HG03196 (cell line): Measurements from ENCODE around the gene EBP.
A peak's percentile ranks its signal among the peaks of the same experiment; 100 is the strongest.
"Not testable (repeated sequence)": the region's sequence is repeated elsewhere in the genome, so short reads cannot be mapped to it uniquely, and the experiment has no call there.

Source experiments
- ATAC-seq: cut with Tn5 transposase; IDR thresholded peaks from one replicate; pipeline ENCODE4 v1.9.1; 2021; ENCODE audit not compliant: unreplicated experiment

Gene EBP

DNA sequence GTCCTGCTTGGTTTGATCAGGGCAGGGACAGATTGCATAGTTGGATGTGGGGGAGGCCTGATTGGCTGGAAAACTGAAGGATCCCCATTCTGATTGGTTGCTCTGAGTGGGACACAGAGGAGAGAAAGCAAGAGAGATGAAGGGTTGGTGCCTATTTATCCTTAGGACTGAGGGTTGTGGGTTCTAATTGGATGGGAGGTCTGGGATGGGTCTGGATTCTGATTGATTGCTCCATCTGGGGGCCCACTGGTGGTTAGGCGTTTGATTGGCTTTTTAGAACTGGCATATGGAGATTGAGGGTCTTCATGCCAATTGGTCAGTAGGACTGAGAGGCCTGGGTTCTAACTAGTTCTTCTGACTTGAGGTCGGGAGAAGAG, 644 bp upstream of the EBP start:
- no peak for ATAC-seq

DNA sequence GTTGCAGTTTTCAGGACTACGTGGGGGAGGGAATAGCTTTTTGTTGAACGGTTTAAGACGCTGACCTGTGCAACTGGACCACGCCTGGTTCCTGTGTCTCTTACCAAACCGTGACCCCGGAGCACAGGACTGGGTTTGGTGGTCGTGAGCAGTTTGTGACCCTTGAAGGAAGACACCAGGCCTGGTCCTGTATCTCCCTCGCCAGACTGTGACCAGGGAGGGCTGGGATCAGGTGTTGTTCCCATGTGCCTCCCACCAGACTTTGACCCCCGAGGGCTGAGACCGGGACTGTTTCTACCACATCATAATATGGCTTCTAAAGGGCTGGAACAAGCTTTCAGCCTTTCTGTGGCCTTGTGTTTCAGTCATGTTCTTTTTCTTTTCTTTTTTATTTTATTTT, 683 bp downstream of the EBP start:
- ATAC-seq, result no peak

DNA sequence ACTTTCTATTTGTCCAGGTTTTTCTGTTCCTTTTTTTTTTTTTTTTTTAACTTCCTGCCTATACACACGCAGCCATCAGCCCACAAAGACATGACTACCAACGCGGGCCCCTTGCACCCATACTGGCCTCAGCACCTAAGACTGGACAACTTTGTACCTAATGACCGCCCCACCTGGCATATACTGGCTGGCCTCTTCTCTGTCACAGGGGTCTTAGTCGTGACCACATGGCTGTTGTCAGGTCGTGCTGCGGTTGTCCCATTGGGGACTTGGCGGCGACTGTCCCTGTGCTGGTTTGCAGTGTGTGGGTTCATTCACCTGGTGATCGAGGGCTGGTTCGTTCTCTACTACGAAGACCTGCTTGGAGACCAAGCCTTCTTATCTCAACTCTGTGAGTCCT, 2.1 kb downstream of the EBP start:
- no peak for ATAC-seq

DNA sequence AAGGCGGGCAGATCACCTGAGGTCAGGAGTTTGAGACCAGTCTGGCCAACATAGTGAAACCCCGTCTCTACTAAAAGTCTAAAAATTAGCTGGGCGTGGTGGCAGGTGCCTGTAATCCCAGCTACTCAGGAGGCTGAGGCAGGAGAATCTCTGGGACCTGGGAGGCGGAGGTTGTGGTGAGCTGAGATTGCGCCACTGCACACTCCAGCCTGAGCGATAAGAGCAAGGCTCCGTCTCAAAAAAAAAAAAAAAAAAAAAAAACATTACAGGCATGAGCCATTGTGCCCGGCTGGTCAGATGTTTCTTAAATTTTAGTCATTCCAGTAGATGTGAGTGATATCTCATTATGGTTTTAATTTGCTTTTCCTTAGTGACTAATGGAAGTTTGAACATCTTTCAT, 4.2 kb downstream of the EBP start:
- not testable (repeated sequence) for ATAC-seq

DNA sequence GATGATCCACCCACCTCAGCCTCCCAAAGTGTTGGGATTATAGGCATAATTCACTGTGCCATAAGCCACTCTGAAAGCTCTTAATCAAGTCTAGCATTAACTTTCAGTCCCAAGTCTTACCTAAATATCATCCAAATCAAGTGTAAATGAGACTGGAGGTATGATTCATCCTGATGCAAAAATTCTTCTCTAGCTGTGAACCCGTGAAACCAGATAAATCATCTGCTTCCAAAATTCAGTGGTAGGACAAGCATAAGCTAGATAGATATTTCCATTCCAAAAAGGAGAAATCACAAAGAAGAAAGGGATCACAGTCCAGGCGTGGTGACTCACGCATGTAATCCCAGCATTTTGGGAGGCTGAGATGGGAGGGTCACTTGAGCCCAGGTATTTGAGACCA, 9.1 kb downstream of the EBP start:
- no peak for ATAC-seq

DNA sequence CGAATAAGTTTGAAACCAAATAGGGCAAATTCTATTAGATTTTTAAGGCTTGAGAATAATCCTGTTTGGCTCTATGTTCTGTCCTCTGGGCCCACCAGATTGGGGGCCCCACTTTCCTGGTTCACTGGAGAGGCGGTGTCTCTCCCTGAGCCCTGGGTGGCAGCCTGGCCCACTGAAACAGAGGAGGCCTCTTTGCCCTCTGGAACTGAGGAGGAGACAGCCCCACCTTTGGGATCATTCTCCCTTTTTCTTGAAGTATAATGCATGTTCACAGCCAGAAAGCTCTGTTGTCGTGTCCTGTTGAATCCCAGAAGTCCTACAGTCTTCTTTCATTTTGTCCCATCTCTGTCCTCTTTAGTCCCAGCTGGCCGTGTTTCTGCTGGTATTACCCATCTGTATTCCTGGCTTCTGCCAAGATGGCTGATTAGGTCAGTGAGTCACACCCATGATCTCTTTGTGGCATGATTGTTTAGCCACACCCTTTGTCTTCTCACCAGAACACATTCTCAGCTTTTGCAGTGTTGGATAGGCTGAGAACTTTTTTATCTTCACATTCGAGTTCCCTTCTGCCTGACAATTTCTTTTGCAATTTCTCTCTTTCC, 9.9 kb downstream of the EBP start:
- no peak for ATAC-seq

DNA sequence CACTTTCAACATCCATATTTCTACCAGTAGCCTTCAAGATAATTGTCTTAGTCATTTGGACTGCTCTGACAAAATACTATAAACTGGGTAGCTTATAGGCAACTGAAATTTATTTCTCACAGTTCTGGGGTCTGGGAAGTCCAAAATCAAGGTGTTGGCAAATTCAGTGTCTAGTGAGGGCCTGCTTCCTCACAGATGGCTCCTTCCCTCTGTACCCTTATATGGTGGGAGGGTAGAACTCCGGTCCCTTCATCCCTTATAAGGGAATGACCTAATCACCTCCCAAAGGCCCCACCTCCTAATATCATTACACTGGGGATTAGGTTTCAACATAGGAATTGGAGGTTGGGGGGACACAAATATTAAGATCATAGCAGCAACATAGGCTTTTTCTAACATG, 10.6 kb downstream of the EBP start:
- no peak for ATAC-seq

DNA sequence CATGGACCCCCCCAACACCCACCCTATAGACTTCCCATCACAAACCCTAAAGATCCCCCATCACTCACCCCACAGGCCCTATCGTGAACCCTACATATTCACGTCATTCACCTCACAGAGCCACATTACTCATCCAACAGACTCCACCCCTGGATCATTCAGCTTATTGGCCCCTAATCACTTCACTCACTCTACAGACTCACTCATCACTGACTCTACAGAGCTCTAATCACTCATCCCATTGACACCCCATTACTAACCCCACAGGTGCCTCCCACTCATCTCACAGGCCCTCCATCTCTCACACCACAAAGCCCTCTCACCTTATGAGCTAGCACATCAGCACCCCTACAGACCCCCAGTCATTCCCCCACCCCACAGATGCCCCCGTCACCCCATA, 11.6 kb downstream of the EBP start:
- ATAC-seq, result no peak

DNA sequence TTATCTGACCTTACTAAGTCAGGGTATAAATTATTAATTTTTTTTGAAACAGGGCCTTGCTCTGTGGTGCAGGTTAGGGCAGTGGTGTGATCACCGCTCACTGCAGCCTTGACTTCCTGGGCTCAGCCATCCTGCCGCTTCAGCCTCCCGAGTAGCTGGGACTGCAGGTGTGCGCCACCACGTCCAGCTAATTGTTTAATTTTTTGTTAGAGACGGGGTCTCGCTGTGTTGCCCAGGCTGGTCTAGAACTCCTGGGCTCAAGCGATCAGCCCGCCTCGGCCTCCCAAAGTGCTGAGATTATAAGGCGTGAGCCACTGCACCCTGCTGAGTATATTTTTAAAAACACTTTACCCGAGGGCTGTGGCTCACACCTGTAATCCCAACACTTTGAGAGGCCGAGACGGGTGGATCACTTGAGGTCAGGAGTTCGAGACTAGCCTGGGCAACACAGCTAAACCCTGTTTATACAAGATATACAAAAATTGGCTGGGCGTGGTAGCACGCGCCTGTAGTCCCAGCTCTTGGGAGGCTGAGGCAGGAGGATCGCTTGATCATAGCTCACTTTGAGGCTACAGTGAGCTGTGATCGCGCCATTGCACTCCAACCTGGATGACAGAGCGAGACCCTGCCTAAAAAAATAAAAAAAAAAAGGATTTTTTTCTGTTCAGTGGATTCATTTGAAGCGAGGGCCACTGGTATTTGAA, 17.2 kb downstream of the EBP start:
- no peak for ATAC-seq

DNA sequence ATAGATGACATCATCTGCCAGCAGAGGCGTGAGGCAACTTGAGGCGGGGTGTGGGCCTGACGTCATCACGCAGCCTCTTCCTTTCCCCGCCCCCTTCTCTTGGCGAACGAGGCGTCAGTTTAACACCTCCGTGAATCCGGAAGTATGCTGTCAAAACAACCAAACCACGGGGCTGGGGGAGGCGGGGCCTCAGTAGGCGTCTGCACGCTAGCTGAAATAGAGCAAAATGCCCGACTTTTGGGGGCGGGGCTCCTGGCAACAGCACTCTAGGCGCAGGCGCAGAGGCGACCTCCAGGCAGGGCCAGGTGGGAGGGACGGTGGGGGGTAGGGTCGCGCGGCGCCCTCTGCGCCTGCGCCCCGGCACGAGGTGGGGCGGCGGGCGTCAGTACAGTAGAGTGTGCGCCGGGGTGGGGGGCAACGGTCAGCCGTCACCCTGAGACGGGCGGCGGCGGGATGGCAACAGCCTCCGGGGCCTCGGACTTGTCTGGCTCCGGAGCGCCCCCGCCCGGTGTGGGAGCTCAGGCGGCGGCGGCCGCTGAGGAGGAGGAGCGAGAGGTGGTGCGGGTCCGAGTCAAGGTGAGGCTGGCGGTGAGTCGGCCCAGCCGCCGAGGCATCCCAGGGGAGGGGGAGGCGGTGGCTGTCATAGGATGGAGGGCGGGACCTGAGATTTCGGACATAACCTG, 17.9 kb downstream of the EBP start, which contains the start of gene TBC1D25:
TBC1D25 (plus strand) TSS at position 370 of the 683 bp plus-strand sequence; CDS start at position 454, 84 bp downstream.
- peak; percentile 73 for ATAC-seq

DNA sequence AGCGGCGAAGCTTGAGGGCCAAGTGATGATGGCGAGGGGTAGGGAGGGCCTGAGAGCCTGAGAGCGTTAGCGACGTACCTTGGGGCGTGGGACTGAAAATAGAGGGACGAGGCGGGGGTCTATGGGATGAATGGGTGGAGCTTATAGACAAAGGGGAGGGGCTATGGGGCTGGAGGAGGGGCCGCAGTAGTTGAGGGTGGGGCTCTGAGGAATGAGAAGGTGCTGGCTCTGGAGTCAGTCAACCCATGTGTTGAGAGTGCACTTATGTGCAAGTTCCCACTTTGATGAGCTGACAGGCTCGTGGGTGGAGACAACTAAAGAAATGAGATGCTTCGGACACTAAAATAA, 18.4 kb downstream of the EBP start:
- peak; percentile 24 for ATAC-seq

DNA sequence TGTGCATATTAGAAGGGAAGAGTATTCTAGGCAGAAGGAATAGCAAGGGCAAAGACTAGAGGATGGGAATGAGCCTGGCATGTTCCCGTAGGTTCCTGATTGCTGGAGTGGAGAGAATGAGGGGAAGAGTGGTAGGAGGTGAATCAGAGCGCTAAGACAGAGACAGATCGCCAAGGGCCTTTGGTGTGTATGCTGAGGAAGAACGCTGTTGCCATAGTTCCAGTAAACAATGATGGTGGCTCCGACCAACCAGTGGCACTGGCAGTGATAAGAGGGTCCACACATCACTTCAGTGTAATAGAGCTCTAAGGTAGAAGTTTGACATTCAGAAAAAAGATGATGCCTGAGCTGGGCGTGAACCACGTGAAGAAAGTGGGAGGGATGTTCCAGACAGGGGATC, 18.9 kb downstream of the EBP start:
- no peak for ATAC-seq

DNA sequence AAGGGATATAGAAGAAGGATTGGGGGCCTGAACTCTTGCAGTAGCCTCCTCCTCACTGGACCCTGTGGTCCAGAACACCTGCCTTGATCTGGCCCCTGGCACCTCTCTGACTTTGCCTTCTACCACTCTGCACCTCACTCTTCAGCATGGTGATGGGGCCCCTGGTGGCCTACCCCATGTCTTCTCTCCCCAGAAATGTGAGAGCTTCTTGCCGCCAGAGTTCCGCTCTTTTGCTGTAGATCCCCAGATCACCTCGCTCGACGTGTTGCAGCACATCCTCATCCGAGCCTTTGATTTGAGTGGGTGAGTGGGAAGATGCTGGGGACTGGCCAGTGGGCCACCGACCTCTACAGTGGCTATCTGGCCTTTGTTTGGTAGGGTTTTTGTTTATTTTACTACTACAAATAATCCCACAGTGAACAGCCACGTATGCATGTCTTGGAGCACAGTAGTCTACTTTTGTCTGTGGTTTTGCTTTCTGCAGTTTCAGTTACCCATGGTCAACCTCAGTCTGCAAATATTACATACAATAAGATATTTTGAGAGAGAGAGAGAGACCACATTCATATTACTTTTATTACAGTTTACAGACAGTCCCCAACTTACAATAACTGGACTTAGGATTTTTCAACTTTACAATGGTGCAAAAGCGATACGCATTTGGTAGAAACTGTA, 19.7 kb downstream of the EBP start:
- no peak for ATAC-seq

DNA sequence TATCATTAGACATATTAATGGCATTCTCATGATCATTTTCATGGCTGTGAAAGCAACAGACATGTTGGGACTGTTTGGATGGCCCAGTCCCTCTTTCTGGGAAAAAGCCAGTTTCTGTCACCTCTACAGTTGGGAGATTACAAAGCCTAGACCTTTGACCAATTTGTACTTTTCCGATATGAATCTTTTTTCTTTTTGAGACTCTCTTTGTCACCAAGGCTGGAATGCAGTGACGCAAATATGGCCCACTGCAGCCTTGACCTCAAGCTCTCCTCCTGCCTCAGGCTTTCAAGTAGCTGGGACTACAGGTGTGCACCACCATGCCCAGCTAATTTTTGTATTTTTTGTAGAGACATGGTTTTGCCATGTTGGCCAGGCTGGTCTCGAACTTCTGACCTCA, 27.3 kb downstream of the EBP start:
- ATAC-seq, result no peak

DNA sequence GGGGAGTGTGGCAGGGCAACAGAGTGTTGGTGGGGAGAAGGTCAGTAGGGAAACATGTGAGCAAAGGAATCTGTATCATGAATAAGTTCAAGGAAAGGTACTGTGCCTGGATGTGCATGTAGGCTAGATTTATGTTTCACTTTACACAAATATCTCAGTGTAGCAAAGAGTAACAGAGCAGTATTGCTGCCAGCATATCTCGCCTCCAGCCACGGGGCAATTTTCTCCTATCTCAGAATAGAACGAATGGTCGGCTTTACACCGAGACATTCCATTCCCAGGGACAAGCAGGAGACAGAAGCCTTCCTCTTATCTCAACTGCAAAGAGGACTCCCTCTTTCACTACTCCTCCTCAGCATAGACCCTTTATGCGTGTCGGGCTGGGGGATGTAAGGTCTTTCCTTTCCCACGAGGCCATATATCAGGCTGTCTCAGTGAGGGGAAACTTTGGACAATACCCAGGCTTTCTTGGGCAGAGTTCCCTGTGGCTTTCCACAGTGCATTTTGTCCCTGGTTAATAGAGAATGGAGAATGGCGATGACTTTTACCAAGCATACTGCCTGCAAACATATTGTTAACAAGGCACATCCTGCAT, 34.2 kb downstream of the EBP start:
- not testable (repeated sequence) for ATAC-seq

DNA sequence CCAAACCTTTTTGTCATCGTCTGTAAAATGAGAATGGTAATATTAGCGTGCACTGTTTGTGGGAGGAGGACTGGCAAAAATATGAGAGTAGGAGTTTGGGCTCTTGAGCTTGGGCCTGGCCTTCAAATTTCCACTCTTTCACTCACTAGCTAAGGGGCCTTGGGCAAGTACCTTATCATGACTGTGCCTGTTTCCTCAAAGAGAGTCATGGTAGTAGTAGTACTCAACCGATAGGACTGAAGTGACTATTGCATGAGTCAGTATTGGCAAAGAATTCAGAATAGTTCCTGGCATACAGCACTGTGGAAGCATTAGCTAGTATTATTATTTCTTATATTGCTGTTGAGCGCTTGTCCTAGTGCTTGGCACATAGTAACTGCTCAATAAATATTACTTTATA, 36.7 kb downstream of the EBP start:
- no peak for ATAC-seq

DNA sequence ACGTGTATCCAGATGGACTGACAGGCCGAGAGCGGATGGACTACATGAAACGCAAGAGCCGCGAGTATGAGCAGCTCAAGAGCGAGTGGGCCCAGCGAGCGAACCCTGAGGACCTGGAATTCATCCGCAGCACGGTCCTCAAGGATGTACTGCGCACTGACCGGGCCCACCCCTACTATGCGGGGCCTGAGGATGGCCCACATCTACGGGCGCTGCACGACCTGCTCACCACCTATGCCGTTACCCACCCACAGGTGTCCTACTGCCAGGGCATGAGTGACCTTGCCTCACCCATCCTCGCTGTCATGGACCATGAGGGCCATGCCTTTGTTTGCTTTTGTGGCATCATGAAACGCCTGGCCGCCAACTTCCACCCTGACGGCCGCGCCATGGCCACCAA, 38.0 kb downstream of the EBP start:
- ATAC-seq, result no peak

DNA sequence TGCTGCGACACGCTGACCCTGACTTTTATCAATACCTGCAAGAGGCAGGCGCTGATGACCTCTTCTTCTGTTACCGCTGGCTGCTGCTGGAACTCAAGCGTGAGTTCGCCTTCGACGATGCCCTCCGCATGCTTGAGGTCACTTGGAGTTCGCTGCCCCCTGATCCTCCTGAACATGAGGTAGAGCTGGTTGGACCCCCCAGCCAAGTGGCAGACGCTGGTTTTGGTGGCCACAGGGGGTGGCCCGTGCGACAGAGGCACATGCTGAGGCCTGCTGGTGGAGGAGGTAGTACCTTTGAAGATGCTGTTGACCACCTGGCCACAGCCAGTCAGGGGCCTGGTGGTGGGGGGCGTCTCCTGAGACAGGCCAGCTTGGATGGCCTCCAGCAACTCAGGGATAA, 38.4 kb downstream of the EBP start:
- no peak for ATAC-seq

DNA sequence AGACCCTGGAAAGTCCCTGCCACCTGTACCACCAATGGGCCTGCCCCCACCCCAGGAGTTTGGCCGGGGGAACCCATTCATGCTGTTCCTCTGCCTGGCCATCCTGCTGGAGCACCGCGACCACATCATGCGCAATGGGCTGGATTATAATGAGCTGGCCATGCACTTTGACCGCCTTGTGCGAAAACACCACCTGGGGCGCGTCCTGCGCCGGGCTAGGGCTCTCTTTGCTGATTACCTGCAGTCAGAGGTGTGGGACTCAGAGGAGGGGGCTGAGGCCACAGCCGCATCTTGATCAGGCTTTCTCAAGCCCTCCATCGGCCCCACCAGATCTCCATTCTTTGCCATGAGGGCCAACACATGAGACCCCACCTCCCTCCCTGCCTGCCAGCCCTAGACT, 39.1 kb downstream of the EBP start:
- ATAC-seq, result no peak

DNA sequence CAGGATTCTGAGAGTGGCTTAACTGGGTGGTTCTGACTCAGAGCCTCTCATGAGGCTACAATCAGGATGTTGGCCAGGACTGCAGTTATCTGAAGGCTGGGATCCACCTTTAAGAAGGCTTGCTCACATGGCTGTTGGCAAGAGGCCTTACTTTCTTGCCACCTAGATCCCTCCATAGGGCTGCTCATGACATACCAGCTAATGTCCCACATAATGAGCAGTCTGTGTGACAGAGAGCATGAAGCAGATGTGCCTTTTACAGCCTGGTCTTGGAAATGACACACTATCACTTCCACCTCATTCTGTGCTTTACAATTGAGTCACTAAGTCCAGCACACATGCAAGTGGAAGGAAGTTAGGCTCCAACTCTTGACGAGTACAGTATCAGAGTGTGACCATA, 48.4 kb downstream of the EBP start:
- no peak for ATAC-seq

DNA sequence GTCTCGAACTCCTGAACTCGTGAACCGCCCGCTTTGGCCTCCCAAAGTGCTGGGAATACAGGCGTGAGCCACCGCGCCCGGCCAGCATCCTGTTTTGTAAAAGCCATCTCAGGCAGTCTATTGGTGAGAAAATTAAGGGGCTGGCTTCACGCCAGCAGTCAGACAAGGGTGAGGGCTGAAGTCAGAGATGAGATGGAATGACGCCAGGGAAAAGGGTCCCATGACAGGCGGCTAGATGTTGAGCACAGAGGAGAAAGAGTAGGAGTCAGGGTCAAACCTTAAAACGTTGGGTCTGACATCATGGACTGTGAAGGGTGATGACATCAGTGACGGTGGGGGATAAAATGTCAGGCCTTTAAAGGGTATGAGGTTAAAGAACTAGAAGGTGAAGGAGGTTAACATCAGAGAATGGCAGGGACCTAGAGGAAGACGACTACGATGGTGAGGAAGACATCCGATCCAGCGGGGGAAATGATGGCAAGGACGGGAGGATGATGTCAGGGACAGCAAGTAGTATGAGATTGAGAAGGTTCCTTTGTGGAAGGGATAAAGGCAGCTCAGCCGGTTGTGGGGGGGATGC, 52.2 kb downstream of the EBP start:
- ATAC-seq, result no peak
